Tongue (tissue), 2 donors: ENCODE results near the gene PLXDC2. TPM values are rescaled to one million over a fixed set of nuclear protein-coding genes. Genes with fewer than 3 reads are reported as not detected.
"Not testable (repeated sequence)": the region's sequence is repeated elsewhere in the genome, so short reads cannot be mapped to it uniquely, and the experiment has no call there.

Experiments used
- DNase-seq: peaks from one replicate; pipeline ENCODE4 v3.0.0-alpha.2; 2015
- total RNA-seq: library from RNA; depleted of rRNA; stranded (reverse); fragments of >200 nt; gene quantifications from one replicate; pipeline ENCODE4 v1.2.3, GENCODE V29; 2014

Gene PLXDC2
- total RNA-seq, 1 donor from 2014 or later: 54.1 TPM

DNA sequence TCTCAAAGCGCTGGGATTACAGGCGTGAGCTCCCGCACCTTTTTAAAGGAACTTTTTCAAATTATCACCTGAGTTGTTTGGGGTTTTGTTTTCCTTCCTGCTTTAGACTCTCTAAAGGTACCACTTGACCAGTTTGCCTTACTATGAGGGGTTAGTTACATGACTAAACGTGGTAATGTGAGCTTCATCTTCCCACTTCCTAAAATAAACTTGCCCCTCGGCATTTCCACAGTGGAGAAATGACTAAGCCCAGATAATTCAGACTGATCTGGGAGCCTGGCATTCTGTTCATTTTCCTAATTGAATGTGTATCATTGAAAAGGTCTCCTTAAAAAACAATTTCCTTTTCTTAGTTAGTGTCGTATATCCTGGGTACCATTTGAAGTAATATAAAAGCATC lies 163.4 kb downstream of the PLXDC2 start:
- no peak for DNase-seq

DNA sequence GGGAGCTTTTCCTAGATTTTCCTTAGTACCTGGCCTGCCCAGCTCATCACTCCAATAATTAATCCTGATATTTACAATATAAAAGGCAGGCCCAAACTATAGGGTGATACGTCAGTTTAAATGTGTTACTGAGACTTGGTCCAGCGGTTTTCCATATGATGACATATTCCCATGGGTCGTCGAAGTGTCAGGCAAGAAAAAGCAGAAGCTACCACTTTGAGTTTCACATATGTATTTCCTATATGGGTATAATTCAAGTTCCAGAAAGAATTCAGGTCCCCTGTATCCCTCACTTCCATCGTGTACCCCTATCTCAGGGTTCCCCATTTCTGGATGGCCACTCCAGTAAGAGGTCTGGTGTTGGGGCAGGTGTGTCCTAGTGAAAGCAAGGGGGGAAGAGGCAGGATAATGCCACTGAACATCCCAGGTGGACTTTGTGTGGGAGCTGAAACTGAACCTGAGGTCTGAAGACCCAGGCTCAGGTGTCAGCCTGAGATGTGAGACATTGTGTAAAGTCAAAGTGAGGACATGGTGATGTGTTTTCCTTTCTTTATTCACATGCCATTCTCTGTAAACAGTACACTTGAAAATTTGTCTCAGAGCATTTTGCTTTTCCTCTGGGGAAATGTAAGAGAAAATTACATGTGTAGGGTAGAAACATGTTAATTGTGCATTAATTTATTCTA lies 167.8 kb downstream of the PLXDC2 start:
- no peak for DNase-seq

- DNase-seq: no peak
Observed at GRCh38 chr10:19985745-19986144, 169.5 kb downstream of the PLXDC2 start.

- DNase-seq: peak; percentile 21
Observed at GRCh38 chr10:19986591-19986990, 170.4 kb downstream of the PLXDC2 start.

GRCh38 chr10:19987931-19988330 lies 171.7 kb downstream of the PLXDC2 start:
- no peak for DNase-seq

GRCh38 chr10:19993714-19994315 lies 177.6 kb downstream of the PLXDC2 start:
- no peak for DNase-seq

DNA sequence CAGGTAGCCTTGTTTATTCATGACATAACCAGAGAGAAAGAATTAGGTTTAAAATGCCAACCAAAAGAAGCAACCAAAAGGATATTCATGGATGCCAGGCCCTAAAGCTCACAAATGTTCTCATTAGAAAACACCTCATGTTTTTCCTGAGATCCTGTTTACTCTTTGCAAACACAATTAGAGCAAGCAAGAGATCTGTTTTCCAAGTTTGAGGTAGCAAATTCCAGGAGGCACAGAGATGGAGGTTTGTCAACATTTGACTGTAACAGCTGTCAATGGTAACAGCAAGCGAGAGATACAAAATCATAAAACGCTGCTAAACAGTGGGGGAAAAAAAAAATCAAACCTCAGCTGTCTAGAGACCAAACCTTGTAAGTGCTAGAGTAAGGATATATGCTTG lies 182.2 kb downstream of the PLXDC2 start:
- DNase-seq: peak; percentile 13

- DNase-seq: no peak
Observed at GRCh38 chr10:19999431-19999830, 183.2 kb downstream of the PLXDC2 start.

DNA sequence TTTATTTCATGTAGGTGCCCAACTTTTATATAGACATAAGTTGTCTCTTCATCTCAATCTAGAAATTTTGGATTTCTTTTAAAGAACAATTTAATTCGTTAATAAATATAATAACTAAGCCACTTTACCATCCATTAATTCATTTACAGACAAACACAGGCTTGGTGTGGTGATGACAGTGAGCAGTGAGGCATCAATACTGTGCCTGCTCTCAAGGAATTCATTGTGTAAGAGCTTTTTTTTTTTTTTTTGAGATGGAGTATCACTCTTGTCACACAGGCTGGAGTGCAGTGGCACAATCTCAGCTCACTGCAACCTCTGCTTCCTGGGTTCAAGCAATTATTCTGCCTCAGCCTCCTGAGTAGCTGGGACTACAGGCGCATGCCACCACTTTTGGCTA lies 185.8 kb downstream of the PLXDC2 start:
- DNase-seq: not testable (repeated sequence)

DNA sequence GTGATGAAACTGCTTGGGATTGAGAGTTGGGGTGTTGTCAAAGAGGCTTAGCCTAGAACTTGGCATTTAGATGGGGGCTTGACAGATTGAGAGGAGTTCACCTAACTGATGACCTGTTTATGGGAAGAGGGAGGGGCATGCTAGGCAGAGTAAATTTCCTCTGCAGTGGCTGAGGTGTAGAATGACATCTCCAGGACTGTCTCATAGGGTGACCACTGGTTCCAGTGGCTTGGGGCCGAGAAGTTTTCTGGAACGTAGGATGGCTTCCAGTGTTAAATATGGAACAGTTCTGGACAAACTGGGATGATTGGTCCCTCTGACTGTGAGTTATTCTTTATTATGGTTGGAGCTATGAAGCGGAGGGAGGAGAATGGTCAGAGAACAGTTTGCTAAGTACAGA lies 186.4 kb downstream of the PLXDC2 start:
- no peak for DNase-seq

GRCh38 chr10:20004087-20004523 lies 187.9 kb downstream of the PLXDC2 start:
- DNase-seq: no peak

GRCh38 chr10:20005638-20006037 lies 189.4 kb downstream of the PLXDC2 start:
- no peak for DNase-seq

DNA sequence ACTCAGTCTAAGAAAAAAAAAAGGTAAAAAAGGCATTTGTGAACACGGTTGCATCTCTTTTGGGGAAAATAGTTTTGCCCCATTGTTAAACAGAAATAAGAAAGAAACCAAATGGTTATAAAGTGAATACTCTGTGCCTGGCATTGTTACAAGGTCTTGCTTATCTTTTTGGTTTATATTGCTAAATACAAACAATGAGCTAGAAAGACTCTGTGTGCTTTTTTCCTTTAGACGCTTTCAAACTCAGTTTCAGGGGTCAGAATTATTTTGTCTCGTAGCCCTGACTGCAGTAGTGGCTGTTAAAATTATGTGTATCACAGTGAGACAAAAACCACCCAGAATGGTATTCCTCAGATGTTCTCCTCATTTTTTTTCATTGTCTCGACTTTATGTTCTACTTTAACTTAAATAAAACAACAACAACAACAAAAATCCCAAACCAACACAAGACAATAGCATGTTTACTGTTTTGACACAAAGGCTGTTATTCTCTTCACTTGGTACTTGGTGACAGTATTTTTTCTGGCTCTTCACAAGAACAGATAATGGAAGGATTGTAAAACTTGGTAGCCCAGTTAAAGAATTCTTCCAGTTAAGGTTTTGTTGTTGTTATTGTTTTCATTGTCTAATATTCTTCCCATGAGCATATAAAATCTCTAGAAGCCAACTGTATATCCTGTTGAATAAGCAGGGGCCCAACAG lies 190.1 kb downstream of the PLXDC2 start:
- DNase-seq: no peak

GRCh38 chr10:20007426-20007825 lies 191.2 kb downstream of the PLXDC2 start:
- no peak for DNase-seq

GRCh38 chr10:20013991-20014750 lies 197.9 kb downstream of the PLXDC2 start:
- no peak for DNase-seq

DNA sequence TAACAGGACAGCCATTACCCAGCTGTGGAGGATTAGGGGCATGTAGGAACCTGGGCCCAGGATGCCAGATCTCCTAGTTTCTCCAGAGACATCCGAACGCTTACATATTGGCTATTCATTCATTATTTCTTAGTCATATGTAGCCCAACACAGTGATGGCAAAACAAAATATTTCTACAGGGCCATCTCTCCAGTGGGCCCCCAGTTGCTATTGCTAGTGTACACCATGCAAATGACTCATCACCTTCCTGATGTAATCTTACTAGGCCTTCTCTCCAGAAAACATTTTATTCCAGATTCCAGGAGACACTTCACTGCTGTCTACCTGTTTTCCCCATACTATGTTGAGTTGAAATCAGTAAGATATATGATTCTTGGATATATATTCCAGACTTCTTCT lies 201.7 kb downstream of the PLXDC2 start:
- DNase-seq: no peak

GRCh38 chr10:20020677-20021076 lies 204.4 kb downstream of the PLXDC2 start:
- DNase-seq: no peak

- DNase-seq: no peak
Observed at GRCh38 chr10:20029523-20029922, 213.3 kb downstream of the PLXDC2 start.

DNA sequence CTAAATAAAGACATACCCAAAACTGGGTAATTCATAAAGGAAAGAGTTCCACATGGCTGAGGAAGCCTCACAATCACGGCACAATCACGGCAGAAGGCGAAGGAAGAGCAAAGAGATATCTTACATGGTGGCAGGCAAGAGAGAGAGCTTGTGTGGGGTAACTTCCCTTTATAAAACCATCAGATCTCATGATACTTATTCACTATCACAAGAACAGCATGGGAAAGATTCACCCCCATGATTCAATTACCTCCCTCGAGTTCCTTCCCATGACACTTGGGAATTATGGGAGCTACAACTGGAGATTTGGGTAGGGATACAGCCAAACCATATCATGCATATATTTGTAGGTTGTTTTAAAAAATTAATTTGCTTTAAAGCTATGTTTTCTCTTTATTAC lies 217.2 kb downstream of the PLXDC2 start:
- DNase-seq: no peak

DNA sequence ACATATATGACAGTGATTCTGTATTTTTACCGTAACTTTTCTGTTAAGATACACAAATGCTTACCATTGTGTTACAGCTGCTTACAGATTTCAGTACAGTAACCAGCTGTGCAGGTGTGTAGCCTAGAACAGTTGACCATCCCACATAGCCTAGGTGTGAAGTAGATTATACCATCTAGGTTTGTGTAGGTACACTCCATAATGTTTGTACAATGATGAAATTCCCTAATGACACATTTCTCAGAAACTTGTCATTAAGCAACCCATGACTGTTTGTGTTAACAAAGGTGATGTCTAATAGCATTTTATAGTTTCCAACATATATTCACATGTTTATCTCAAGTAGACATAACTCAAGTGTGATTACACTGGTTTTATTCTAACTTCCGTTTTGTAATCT lies 218.5 kb downstream of the PLXDC2 start:
- no peak for DNase-seq

GRCh38 chr10:20040012-20040411 lies 223.8 kb downstream of the PLXDC2 start:
- no peak for DNase-seq

- DNase-seq: no peak
Observed at GRCh38 chr10:20041931-20042330, 225.7 kb downstream of the PLXDC2 start.

GRCh38 chr10:20045100-20045499 lies 228.9 kb downstream of the PLXDC2 start:
- not testable (repeated sequence) for DNase-seq
